AG04449 (cell line): ENCODE data around the gene SPO11.

ENCODE experiments used
- CTCF ChIA-PET: fragments of 350-600 bp; formaldehyde crosslinking; extraction: SDS; loops from one replicate; lab custom pipeline; 2021; ENCODE audit warnings: antibody characterized with exemption; lab: Yijun Ruan, JAX
- POLR2A ChIA-PET: fragments of 400-600, 350-600 bp; formaldehyde crosslinking; extraction: SDS; loops from one replicate; lab custom pipeline; 2020; ENCODE audit warnings: antibody characterized with exemption, inconsistent platforms; lab: Yijun Ruan, JAX
- DNase-seq: peaks from one replicate; pipeline ENCODE4 v3.0.0-alpha.2; 2010; ENCODE audit warnings: low read depth, low spot score
- H3K4me3 ChIP-seq: 2 replicates; pipeline ENCODE4 v1.5.1; 2011; ENCODE audit warnings: low read depth, mild to moderate bottlenecking, control low read depth, low read length
- TF ChIP-seq, protein P1 (sequence below): IDR thresholded peaks from one replicate; pipeline ENCODE4 v1.5.1; 2011; ENCODE audit warnings: mild to moderate bottlenecking, moderate library complexity, low read length, control low read depth, inconsistent platforms; ENCODE audit not compliant: insufficient read depth; ENCODE audit errors: missing control alignments

The SPO11 gene

DNA sequence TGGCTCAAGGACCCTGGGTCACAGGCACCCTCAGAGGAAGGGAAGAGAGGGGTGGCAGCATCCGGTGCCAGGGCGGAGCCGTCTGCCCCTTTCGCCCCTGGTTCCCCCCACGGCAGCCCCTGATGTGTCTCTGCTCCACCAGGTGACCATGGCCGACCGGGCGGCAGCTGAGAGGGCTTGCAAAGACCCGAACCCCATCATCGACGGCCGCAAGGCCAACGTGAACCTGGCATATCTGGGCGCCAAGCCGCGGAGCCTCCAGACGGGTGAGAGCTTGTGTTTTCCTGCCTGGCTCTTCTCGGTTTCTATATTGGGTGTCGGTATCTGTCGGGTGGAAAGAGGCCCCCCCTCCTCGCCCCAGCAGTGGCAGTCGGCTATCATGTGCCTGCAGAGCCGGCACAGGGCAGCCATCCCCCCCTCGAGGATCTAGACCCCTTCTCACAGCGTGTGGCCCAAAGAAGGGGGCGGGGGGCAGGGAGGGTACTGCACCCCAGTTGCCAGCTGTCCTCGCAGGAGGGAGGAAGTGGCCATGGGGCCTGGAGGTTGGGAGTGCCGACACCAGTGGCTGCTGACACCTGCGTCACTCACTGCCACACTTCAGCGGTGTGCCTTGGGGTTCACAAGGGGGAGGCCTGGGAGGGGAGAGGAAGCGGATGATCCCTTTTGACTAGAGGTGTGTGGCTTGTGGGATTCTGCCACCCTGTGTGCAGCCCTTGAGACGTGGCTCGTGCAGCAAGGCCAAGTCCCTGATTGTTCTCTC, 63.1 kb downstream of the SPO11 start:
- ChIA-PET POLR2A (no interaction called here), CTCF (interaction anchor here (1.1 to 2.1 kb wide), 3 partner anchors 11 to 103 kb away, joined by 4 to 9 read pairs (median 8); no protein-coding TSS in a partner anchor)
- no peak for DNase-seq
- peak overlapping the region; percentile 68 for H3K4me3 ChIP-seq
- TF ChIP-seq, protein P1, sequence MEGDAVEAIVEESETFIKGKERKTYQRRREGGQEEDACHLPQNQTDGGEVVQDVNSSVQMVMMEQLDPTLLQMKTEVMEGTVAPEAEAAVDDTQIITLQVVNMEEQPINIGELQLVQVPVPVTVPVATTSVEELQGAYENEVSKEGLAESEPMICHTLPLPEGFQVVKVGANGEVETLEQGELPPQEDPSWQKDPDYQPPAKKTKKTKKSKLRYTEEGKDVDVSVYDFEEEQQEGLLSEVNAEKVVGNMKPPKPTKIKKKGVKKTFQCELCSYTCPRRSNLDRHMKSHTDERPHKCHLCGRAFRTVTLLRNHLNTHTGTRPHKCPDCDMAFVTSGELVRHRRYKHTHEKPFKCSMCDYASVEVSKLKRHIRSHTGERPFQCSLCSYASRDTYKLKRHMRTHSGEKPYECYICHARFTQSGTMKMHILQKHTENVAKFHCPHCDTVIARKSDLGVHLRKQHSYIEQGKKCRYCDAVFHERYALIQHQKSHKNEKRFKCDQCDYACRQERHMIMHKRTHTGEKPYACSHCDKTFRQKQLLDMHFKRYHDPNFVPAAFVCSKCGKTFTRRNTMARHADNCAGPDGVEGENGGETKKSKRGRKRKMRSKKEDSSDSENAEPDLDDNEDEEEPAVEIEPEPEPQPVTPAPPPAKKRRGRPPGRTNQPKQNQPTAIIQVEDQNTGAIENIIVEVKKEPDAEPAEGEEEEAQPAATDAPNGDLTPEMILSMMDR = no peak
